Activated CD4-positive, alpha-beta T cell treated with anti-CD3 and anti-CD28 coated beads, Interleukin-10, Interleukin-2, amounts not matched to agents 100 ng/mL and 50 ng/mL, durations not matched to agents 16 hours and 8 hours (primary cell): ENCODE results near the gene NDUFAB1.
"Not testable (repeated sequence)": the region's sequence is repeated elsewhere in the genome, so short reads cannot be mapped to it uniquely, and the experiment has no call there.

Source experiments
- DNase-seq: peaks from one replicate; pipeline ENCODE4 v3.0.0-alpha.2; 2020

The NDUFAB1 gene

DNA sequence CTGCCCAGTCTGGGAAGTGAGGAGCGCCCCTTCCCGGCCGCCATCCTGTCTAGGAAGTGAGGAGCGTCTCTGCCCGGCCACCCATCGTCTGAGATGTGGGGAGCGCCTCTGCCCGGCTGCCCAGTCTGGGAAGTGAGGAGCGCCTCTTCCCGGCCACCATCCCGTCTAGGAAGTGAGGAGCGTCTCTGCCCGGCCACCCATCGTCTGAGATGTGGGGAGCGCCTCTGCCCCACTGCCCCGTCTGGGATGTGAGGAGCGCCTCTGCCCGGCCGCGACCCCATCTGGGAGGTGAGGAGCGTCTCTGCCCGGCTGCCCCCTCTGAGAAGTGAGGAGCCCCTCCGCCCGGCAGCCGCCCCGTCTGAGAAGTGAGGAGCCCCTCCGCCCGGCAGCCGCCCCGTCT is 12.8 kb downstream of the NDUFAB1 start:
- not testable (repeated sequence) for DNase-seq

DNA sequence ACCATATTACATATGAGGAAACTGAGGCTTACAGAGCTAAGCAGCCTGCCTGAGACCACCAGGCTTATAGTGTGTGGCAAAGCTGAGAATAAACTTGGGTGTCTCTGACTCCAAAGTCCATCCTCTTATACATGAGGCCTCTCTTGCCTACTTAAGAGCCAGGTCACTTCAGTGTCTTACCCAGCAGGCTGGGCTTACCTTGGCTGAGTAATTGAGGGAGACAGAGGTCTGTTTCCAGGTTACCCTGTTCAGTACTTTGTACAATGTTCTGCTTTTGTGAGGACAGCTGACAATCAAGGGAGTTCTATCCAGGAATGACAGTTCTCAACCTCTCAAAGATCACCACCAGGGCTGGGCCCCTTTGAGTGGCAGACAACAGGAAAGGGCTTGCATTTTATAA is 14.4 kb downstream of the NDUFAB1 start:
- DNase-seq = no peak

- no peak for DNase-seq
Observed at GRCh38 chr16:23580391-23580790, 15.7 kb downstream of the NDUFAB1 start.

DNA sequence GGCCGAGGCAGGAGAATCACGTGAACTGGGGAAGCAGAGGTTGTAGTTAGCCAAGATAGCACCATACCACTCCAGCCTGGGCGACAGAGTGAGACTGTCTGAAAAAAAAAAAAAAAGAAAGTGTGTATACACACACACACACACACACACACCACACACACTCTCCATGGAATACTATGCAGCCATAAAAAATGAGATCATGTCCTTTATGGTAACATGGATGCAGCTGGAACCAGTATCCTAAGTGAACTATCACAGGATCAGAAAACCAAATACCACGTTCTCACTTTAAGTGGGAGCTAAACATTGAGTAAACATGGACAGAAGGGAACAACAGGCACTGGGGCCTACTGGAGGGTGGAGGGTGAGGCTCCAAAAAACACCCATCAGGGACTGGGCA is 16.7 kb downstream of the NDUFAB1 start:
- DNase-seq = no peak

- DNase-seq = no peak
Observed at GRCh38 chr16:23578101-23578830, 17.9 kb downstream of the NDUFAB1 start.

DNA sequence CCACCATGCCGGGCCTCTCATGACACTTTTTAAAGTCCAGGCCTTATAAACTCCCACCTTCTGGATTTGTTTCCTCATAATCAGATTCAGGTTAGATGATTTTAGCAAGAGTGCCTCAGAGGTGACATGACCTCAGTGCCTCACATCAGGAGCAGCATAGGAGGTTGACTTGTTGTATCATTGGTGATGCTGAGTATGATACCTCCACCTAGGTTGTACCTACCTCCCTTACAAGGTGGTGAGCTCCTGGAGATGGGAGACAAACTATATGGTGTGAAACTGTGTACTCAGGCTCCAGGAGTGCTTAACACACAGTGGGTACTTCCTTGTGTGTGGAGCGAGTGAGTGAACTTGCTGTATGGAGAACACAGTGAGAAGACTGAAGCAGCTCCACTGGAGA is 18.6 kb downstream of the NDUFAB1 start:
- DNase-seq = no peak

- no peak for DNase-seq
Observed at GRCh38 chr16:23575834-23576233, 20.3 kb downstream of the NDUFAB1 start.

DNA sequence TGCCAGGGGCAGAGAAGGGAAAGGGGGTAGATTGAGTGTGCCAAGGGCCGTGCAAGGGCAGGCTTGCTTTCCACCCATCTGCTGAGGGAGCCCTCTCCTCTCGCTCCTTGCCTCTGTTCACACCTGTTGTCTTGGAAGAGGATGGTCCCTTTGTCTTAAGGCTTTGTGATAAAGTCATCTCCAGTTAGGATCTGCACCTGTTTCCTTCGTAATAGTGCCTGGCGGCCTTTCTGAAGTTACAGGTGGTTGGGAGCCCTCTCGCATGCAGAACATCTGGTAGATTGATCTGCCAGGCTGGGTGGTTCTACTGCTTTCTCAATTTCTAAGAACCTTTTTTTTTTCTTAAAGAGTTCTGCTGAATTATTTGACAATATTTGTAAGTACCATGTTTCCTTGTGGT is 22.3 kb downstream of the NDUFAB1 start:
- no peak for DNase-seq

DNA sequence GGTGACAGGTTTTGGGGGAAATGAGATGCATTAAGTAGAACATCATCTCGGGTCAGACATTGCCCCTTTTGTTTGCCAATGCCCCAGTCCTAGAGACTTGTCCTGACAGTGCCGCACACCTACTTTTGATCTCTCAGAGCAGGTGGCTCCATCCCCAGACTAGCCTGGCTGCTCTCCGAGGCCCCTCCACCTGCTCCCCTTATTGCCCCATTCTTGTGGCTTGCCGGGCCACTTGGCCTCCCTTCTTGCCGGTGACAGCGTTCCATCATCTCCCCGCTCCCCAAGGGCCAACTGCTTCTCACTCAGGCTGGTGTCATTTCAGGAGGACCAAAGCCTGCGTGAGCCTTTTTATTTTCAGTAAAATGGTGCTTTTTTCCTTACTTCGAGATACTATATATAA is 23.7 kb downstream of the NDUFAB1 start:
- DNase-seq = no peak

- no peak for DNase-seq
Observed at GRCh38 chr16:23571895-23572294, 24.2 kb downstream of the NDUFAB1 start.

DNA sequence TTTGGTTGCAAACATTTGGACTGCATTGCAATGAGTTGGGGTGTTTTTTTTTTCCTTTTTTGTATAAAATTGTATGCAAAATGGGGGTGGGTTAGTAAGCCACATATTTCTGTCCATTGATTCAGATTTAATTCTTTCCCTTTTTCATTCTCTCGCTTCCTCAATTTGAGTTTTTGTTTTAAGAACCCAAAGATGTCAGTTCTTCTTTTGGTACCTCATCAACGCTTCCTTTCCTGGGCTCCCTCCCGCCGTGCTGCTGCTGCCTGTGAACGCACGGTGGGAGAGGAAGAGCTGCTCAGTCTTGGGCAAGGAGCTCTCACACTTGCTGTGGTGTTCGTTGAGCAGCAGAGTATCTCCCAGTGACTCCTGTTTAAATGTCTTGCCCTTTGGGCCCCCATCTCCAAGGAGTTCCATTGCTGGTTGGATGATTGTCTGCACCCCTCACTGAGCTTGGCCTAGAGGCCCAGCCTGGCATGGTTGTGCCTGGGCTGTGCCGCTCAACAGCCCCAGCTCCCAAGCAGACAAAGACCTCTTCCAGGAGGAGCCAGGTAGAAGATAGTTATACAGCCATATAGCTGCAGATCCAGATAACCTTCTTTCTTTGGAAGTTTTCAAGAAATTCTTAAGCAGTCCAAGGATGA is 25.0 kb downstream of the NDUFAB1 start:
- no peak for DNase-seq

GRCh38 chr16:23567602-23568001 is 28.5 kb downstream of the NDUFAB1 start:
- no peak for DNase-seq

DNA sequence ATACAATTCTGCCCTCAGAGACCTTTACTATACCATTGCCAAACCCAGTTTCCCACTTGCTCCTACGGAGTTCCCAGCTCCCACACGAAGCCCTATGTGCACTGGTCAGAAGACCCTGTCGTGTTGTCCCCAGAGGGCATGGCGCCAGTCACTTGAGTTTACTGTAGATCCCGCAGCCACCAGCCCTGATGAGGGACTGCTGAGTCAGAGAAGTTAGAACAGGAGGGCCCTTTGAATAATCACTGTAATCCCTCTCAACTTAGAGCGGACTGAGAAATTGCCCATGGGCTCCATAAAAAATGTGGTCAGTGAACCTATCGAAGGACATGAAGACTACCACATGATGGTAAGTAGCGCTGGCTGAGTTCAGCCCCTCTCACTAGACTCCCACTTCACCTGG is 29.4 kb downstream of the NDUFAB1 start:
- DNase-seq = no peak

GRCh38 chr16:23564575-23565363 is 31.3 kb downstream of the NDUFAB1 start:
- DNase-seq = no peak

DNA sequence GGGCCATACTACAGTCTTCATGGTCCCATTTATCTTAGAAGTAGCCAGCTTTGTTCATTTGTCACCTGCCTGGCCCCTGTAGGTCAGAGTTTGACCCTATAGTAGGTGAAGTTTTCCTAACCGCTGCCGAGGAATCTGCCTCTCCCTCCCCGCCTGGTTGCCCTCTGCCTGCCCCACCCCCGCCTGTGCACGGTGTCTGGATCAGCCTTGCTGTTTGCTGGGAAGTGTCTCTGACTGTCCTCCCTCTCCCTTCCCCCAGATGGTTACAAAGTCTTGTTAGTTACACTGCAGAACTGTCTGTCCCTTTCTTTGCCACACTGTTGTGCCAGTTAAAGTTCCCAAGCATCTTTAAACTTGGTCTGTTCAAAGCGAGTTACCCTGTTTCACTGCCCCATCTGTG is 32.9 kb downstream of the NDUFAB1 start:
- DNase-seq = no peak

DNA sequence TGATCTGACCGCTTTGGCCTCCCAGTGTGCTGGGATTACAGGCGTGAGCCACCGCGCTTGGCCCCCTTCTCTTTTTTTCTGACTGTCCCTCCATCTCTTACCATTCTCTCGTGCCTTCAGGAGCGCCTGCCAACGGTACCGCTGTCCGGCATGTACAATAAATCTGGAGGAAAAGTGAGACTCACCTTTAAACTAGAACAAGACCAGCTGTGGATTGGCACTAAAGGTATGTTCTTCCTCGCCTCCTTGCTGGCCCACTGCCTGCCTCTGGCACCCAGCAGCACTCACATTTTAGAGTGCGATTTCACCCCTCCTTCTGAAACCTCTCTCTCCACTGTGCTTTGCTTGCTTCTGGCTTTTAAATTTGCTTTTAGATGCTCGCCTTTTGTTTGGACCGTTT is 33.6 kb downstream of the NDUFAB1 start:
- DNase-seq = no peak

GRCh38 chr16:23561586-23561985 is 34.5 kb downstream of the NDUFAB1 start:
- DNase-seq = no peak

GRCh38 chr16:23557779-23558702 is 38.1 kb downstream of the NDUFAB1 start:
- DNase-seq = peak; percentile 8

GRCh38 chr16:23556881-23557778 is 39.0 kb downstream of the NDUFAB1 start, which contains the start of the genes EARS2 and UBFD1:
Gene EARS2 (minus strand): TSS chr16:23557350. CDS start chr16:23557343, 7 bp downstream.
Gene UBFD1 (plus strand): TSS chr16:23557727. CDS start chr16:23557743, 16 bp downstream.
- DNase-seq = peak; percentile 99

DNA sequence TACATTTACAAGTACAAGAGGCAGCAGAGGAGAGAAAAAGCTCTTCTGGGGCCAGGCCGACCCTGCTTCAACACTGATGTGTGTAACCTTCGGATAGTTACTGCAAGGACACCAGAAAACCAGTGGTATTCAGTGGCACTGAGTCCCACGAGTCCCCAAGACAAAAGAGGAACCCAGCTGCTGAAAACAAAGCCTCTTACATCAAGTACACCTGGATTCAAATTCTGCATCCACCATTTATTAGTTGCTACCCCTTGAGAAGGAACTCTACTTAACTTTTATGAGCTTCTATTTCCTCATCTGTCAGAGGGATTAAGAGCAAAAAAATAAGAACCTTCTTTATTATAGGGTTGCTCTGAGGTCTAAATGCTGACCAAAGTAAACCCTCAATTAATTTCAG is 41.6 kb downstream of the NDUFAB1 start:
- DNase-seq = no peak

DNA sequence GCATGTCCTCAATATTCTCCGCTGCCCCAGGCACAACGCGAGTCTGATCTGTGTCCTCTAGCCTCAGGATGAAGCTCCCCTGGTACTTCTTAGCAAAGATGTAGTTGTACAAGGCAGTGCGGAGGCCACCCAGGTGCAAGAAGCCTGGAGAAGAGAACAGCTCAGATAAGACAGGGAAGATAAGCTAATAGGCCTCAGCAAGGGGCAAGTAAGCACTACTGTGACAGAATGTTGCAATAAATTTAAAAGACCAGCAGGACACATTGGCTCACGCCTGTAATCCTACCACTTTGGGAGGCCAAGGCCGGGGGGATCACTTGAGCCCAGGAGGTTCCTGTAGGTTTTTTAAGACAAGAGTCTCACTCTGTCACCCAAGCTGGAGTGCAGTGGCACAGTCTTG is 44.0 kb downstream of the NDUFAB1 start:
- DNase-seq = no peak

- DNase-seq = no peak
Observed at GRCh38 chr16:23549938-23550337, 46.2 kb downstream of the NDUFAB1 start.
